Liver (tissue), 9 donors: ENCODE data around the gene ARF5. TPM values are rescaled to one million over a fixed set of nuclear protein-coding genes. Genes with fewer than 3 reads are reported as not detected.

Experiments used
- DNase-seq: peaks from one replicate; pipeline ENCODE4 v3.0.0-alpha.2; 2017; ENCODE audit warnings: low spot score
- H3K27ac ChIP-seq, 2 donors: one replicate each; pipeline ENCODE4 v1.7.0; 2013; ENCODE audit warnings: inconsistent platforms in 2 of 2, low read length in 2 of 2, control low read depth in 1 of 2, low read depth in 1 of 2, mild to moderate bottlenecking in 1 of 2
- H3K27me3 ChIP-seq, 4 donors: one replicate each; pipeline versions ENCODE4 v1.6.1 to v1.7.0; 2013; ENCODE audit warnings: low read length in 3 of 4, inconsistent platforms in 1 of 4, mild to moderate bottlenecking in 1 of 4, moderate library complexity in 1 of 4; ENCODE audit not compliant: control insufficient read depth in 4 of 4, insufficient read depth in 4 of 4
- H3K36me3 ChIP-seq, 4 donors: one replicate each; pipeline versions ENCODE4 v1.6.1 to v1.7.0; 2013; ENCODE audit warnings: low read length in 3 of 4, mild to moderate bottlenecking in 3 of 4, low read depth in 1 of 4, moderate library complexity in 1 of 4; ENCODE audit not compliant: control insufficient read depth in 4 of 4, insufficient read depth in 3 of 4
- H3K4me1 ChIP-seq, 4 donors: one replicate each; pipeline versions ENCODE4 v1.6.1 to v1.7.0; 2013; ENCODE audit warnings: low read length in 3 of 4, mild to moderate bottlenecking in 3 of 4, moderate library complexity in 1 of 4; ENCODE audit not compliant: control insufficient read depth in 4 of 4, insufficient read depth in 4 of 4
- H3K4me3 ChIP-seq, 3 donors: one replicate each; pipeline versions ENCODE4 v1.6.1 to v1.7.0; 2013; ENCODE audit warnings: low read length in 3 of 3, control low read depth in 1 of 3, low read depth in 1 of 3, mild to moderate bottlenecking in 1 of 3
- H3K9ac ChIP-seq, 2 donors: one replicate each; pipeline ENCODE4 v1.7.0; 2013; ENCODE audit warnings: low read length in 2 of 2, mild to moderate bottlenecking in 2 of 2, moderate library complexity in 2 of 2, control low read depth in 1 of 2, low read depth in 1 of 2
- H3K9me3 ChIP-seq, 4 donors: one replicate each; pipeline versions ENCODE4 v1.6.1 to v1.7.0; 2013; ENCODE audit warnings: low read length in 3 of 4; ENCODE audit not compliant: control insufficient read depth in 4 of 4
- EGR1 ChIP-seq, 2 donors: IDR thresholded peaks; 2 replicates each; pipeline ENCODE4 v1.6.1; 2016 to 2018; ENCODE audit warnings: antibody characterized with exemption in 2 of 2, low read depth in 2 of 2
- FOXA1 ChIP-seq: IDR thresholded peaks from 2 replicates; pipeline ENCODE4 v1.6.1; 2016; ENCODE audit warnings: antibody characterized with exemption
- FOXA2 ChIP-seq: IDR thresholded peaks from 2 replicates; pipeline ENCODE4 v1.6.1; 2016; ENCODE audit warnings: antibody characterized with exemption
- GABPA ChIP-seq, 2 donors: IDR thresholded peaks in 1 of 2; conservative IDR thresholded peaks in 1 of 2; 2 replicates each; pipeline ENCODE4 v1.6.1; 2016; ENCODE audit warnings: antibody characterized with exemption in 2 of 2, mild to moderate bottlenecking in 1 of 2, moderate library complexity in 1 of 2
- HNF4A ChIP-seq, 2 donors: conservative IDR thresholded peaks; 2 replicates each; pipeline ENCODE4 v1.6.1; 2016; ENCODE audit warnings: antibody characterized with exemption in 2 of 2, mild to moderate bottlenecking in 2 of 2
- HNF4G ChIP-seq: IDR thresholded peaks from 2 replicates; pipeline ENCODE4 v1.6.1; 2016; ENCODE audit warnings: antibody characterized with exemption
- JUND ChIP-seq, 2 donors: IDR thresholded peaks; 2 replicates each; pipeline ENCODE4 v1.6.1; 2016; ENCODE audit warnings: antibody characterized with exemption in 2 of 2
- NR2F2 ChIP-seq: IDR thresholded peaks from 2 replicates; pipeline ENCODE4 v1.6.1; 2016; ENCODE audit warnings: antibody characterized with exemption
- RAD21 ChIP-seq, 2 donors: IDR thresholded peaks; 2 replicates each; pipeline ENCODE4 v1.6.1; 2016; ENCODE audit warnings: antibody characterized with exemption in 2 of 2, mild to moderate bottlenecking in 2 of 2
- REST ChIP-seq: IDR thresholded peaks from 2 replicates; pipeline ENCODE4 v1.6.1; 2016; ENCODE audit warnings: antibody characterized with exemption, mild to moderate bottlenecking
- RXRA ChIP-seq, 2 donors: IDR thresholded peaks; 2 replicates each; pipeline ENCODE4 v1.6.1; 2017 to 2018; ENCODE audit warnings: antibody characterized with exemption in 2 of 2, mild to moderate bottlenecking in 1 of 2
- SP1 ChIP-seq: IDR thresholded peaks from 2 replicates; pipeline ENCODE4 v1.6.1; 2018; ENCODE audit warnings: antibody characterized with exemption, mild to moderate bottlenecking
- TAF1 ChIP-seq: conservative IDR thresholded peaks from 2 replicates; pipeline ENCODE4 v1.6.1; 2016; ENCODE audit warnings: antibody characterized with exemption, mild to moderate bottlenecking
- YY1 ChIP-seq: IDR thresholded peaks from 2 replicates; pipeline ENCODE4 v1.6.1; 2016; ENCODE audit warnings: antibody characterized with exemption, mild to moderate bottlenecking
- ZBTB33 ChIP-seq: IDR thresholded peaks from 2 replicates; pipeline ENCODE4 v1.6.1; 2016; ENCODE audit warnings: antibody characterized with exemption
- WGBS: extraction: QIAGEN DNeasy Blood & Tissue Kit; methylation state at CpG from one replicate; pipeline ENCODE4 v1.1.7; 2013; 5-methylcytosine and 5-hydroxymethylcytosine counted together
- polyA plus RNA-seq, 2 donors: library from polyadenylated mRNA; stranded (reverse) in 1 of 2; unstranded in 1 of 2; fragments of 200-250 nt in 1 of 2; fragments of >200 nt in 1 of 2; fragmentation: Nextera tagmentation in 1 of 2; extraction: Ambion mirVana in 1 of 2; gene quantifications; one replicate each; pipeline versions ENCODE4 v1.2.1 to v1.2.3, GENCODE V29; 2013 to 2015
- total RNA-seq, 2 donors: library from RNA; depleted of rRNA; stranded (reverse); fragments of >200 nt; gene quantifications; one replicate each; pipeline ENCODE4 v1.2.3, GENCODE V29; 2014
- TF ChIP-seq, protein P1 (sequence below): IDR thresholded peaks from 2 replicates; pipeline ENCODE4 v1.6.1; 2016; ENCODE audit warnings: antibody characterized with exemption
- TF ChIP-seq, protein P2 (sequence below): fragments of 150-350 bp; IDR thresholded peaks from 2 replicates; pipeline ENCODE4 v1.5.1; 2017; ENCODE audit warnings: improper control_type of control experiment, low read depth, low read length; ENCODE audit not compliant: missing input control
- TF ChIP-seq, protein P3 (sequence below): IDR thresholded peaks from 2 replicates; pipeline ENCODE4 v1.6.1; 2016; ENCODE audit warnings: antibody characterized with exemption
- donor health status: healthy.
- donor health status: healthy.
- donor health status: healthy.
- donor health status: healthy.
- donor health status: healthy.

The ARF5 gene
- total and polyA plus RNA-seq, 4 donors = 47.8 to 90.0 (median 55.4) TPM

DNA sequence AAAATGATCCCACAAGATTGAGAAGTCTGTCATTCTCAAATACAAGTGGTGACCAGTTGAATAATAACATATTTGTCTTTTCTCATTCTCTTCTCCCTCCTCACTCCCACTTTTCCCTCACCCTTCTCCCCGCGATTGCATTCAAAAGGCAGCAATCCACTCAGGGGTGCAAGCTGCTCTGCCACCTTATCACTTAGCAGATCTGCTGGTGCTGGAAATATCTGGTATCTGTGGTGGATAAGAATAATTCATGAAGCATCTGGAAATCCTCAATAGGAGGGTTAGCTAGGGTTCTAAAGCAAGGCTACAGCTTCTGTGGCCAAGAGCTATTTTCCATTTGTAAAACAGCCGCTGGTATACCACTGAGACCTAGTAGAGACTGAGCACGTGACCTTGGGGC, 46.7 kb upstream of the ARF5 start:
- no peak overlapping the region for H3K27ac ChIP-seq
- no peak overlapping the region for H3K4me3 ChIP-seq
- no peaks in the 10 kb centered on the region for H3K36me3 ChIP-seq
- H3K9ac ChIP-seq = no peak overlapping the region
- H3K27me3 ChIP-seq = peaks cover 0 to 2% (median 0%) of the 10 kb centered on the region in 4 donors
- DNase-seq = no peak
- TF ChIP-seq, protein P1, sequence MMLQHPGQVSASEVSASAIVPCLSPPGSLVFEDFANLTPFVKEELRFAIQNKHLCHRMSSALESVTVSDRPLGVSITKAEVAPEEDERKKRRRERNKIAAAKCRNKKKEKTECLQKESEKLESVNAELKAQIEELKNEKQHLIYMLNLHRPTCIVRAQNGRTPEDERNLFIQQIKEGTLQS = no peak
- TF ChIP-seq NR2F2 (no peak), RXRA (IDR thresholded peaks at IDR 0.05) (no peak), YY1 (no peak), JUND (IDR thresholded peaks at IDR 0.05) (no peak), SP1 (no peak), EGR1 (IDR thresholded peaks at IDR 0.05; ENCODE audit: low read depth in 2 of 2) (no peak), FOXA1 (no peak), HNF4G (no peak), HNF4A (conservative IDR thresholded peaks at IDR 0.05) (no peak), RAD21 (IDR thresholded peaks at IDR 0.05) (no peak), REST (no peak), GABPA (IDR thresholded peaks at IDR 0.05 in 1 of 2, conservative IDR thresholded peaks at IDR 0.05 in 1 of 2) (no peak), FOXA2 (no peak), TAF1 (no peak), ZBTB33 (no peak)
- TF ChIP-seq, protein P2, sequence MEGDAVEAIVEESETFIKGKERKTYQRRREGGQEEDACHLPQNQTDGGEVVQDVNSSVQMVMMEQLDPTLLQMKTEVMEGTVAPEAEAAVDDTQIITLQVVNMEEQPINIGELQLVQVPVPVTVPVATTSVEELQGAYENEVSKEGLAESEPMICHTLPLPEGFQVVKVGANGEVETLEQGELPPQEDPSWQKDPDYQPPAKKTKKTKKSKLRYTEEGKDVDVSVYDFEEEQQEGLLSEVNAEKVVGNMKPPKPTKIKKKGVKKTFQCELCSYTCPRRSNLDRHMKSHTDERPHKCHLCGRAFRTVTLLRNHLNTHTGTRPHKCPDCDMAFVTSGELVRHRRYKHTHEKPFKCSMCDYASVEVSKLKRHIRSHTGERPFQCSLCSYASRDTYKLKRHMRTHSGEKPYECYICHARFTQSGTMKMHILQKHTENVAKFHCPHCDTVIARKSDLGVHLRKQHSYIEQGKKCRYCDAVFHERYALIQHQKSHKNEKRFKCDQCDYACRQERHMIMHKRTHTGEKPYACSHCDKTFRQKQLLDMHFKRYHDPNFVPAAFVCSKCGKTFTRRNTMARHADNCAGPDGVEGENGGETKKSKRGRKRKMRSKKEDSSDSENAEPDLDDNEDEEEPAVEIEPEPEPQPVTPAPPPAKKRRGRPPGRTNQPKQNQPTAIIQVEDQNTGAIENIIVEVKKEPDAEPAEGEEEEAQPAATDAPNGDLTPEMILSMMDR = no peak
- TF ChIP-seq, protein P3, sequence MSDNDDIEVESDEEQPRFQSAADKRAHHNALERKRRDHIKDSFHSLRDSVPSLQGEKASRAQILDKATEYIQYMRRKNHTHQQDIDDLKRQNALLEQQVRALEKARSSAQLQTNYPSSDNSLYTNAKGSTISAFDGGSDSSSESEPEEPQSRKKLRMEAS = no peak
- H3K4me1 ChIP-seq = peaks cover 0 to 6% (median 3%) of the 10 kb centered on the region in 4 donors
- WGBS = 97% methylated on average over 4 of the region's 4 CpGs
- peaks cover 0 to 1% (median 0%) of the 10 kb centered on the region in 4 donors for H3K9me3 ChIP-seq
